EL (cell line): ENCODE data around the gene TMEM252.

Source experiments
- DNase-seq: peaks from one replicate; pipeline ENCODE4 v3.0.0-alpha.2; 2016

Gene TMEM252

GRCh38 chr9:68540712-68541535, at the start of gene TMEM252:
Gene TMEM252 (minus strand): TSS chr9:68540883. CDS start chr9:68540814, 69 bp downstream.
- DNase-seq: no peak

- DNase-seq: no peak
These were observed 44.5 kb upstream of the TMEM252 start for GRCh38 chr9:68585034-68585761.

GRCh38 chr9:68584189-68585033, 43.7 kb upstream of the TMEM252 start:
- peak; percentile 82 for DNase-seq

GRCh38 chr9:68581696-68582095, 41.0 kb upstream of the TMEM252 start:
- DNase-seq: no peak

- no peak for DNase-seq
These were observed 37.3 kb upstream of the TMEM252 start for GRCh38 chr9:68577774-68578591.

- no peak for DNase-seq
These were observed 35.1 kb upstream of the TMEM252 start for GRCh38 chr9:68575817-68576216.

GRCh38 chr9:68574150-68574549, 33.5 kb upstream of the TMEM252 start:
- no peak for DNase-seq

GRCh38 chr9:68567565-68567964, 26.9 kb upstream of the TMEM252 start:
- DNase-seq: no peak

- no peak for DNase-seq
These were observed 21.8 kb upstream of the TMEM252 start for GRCh38 chr9:68562461-68562860.

- peak; percentile 52 for DNase-seq
These were observed 19.6 kb upstream of the TMEM252 start for GRCh38 chr9:68560071-68560844.

GRCh38 chr9:68558545-68558944, 17.9 kb upstream of the TMEM252 start:
- DNase-seq: no peak

GRCh38 chr9:68555437-68556150, 14.9 kb upstream of the TMEM252 start:
- DNase-seq: no peak

GRCh38 chr9:68552700-68553476, 12.2 kb upstream of the TMEM252 start:
- peak; percentile 64 for DNase-seq

- no peak for DNase-seq
These were observed 10.5 kb upstream of the TMEM252 start for GRCh38 chr9:68551191-68551590.

GRCh38 chr9:68548241-68548640, 7.6 kb upstream of the TMEM252 start:
- DNase-seq: no peak

- DNase-seq: no peak
These were observed 6.7 kb upstream of the TMEM252 start for GRCh38 chr9:68547417-68547816.

- no peak for DNase-seq
These were observed 6.1 kb upstream of the TMEM252 start for GRCh38 chr9:68546596-68547390.

- no peak for DNase-seq
These were observed 4.5 kb upstream of the TMEM252 start for GRCh38 chr9:68545033-68545705.

GRCh38 chr9:68541568-68541967, 885 bp upstream of the TMEM252 start:
- no peak for DNase-seq
